Measurements from ENCODE around the gene ARMH3. TPM values are rescaled to one million over a fixed set of nuclear protein-coding genes. Genes with fewer than 3 reads are reported as not detected.
"Not testable (repeated sequence)": the region's sequence is repeated elsewhere in the genome, so short reads cannot be mapped to it uniquely, and the experiment has no call there.

The ARMH3 gene
- total RNA-seq, 1 experiment from 2014 or later: 8.1 TPM

DNA sequence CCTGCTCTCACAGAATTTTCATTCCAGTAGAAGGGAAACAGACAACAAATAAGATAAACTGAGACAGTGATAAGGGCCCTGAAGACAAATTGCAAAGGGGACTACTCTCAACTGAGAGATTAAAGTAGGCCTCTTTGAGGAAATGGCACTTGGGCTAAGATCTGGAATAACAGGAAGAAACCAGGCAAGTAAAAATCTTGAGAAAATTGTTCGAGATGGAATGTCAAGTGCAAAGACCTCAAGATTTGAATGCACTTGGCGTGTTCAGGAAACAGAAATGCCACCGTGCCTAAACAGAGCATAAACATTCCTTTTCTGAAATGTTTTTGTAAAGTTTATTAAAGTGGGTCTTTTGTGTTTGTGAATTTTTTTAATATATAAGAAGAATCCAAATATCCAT lies 10.7 kb downstream of the ARMH3 start:
- no peak for DNase-seq (ENCODE audit: low read depth)

DNA sequence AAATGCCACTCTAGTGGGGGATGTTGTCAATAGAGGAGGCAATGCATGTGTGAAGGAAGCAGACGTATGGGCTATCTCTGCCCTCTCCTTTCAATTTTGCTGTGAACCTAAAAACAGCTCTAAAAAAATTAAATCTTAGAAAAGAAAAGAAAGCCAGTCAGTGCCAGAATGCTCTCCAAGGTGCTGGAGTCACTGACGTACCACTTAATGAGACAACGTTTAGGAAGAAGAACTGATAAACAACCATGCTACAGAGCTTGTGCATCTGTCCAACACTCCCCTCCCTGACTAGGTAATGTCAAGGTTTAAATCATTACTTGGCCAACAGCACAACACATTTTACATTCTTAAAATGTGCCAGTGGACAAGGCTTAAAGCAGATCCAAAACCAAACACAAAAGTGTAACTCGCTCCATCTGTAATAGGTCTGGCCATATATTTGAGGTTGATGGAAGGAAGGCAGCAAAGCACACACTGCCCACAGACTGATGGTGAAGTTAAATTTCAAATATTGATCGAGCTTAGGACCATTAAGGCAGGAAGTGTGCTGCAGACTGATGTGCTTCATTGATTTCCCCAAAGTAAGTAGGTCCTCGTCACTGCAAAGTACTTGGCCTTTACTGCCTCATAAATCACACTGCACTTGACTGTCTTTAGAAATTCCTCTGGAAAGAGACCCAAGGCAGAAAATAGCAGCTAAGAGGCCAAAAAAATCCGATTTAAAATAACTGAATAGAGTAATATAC lies 15.5 kb downstream of the ARMH3 start:
- DNase-seq (ENCODE audit: low read depth): no peak

DNA sequence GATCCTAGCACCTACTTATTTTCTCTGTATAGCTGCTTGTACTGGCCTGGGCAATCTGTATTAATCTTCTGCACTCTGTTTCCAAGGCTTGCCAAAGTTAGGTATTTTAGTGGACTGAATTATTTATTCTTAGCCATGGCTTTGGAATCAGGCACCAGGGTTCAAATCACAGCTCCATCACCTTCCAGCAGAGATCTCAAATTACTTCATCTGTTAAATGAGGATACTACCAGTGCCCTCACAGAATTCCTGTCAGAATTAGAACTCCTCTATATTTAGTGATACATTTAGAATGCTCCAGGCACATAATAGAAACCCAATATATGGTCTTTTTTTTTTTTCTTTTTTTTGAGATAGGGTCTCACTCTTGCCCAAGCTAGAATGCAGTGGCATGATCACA lies 17.6 kb downstream of the ARMH3 start:
- no peak for DNase-seq (ENCODE audit: low read depth)

DNA sequence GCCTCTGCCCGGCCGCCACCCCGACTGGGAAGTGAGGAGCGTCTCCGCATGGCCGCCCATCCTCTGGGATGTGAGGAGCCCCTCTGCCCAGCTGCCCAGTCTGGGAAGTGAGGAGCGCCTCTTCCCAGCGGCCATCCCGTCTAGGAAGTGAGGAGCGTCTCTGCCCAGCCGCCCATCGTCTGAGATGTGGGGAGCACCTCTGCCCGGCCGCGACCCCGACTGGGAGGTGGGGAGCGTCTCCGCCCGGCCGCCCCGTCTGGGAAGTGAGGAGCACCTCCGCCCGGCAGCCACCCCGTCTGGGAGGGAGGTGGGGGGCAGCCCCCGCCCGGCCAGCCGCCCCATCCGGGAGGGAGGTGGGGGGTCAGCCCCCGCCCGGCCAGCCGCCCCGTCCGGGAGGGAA lies 20.2 kb downstream of the ARMH3 start:
- DNase-seq (ENCODE audit: low read depth): not testable (repeated sequence)

DNA sequence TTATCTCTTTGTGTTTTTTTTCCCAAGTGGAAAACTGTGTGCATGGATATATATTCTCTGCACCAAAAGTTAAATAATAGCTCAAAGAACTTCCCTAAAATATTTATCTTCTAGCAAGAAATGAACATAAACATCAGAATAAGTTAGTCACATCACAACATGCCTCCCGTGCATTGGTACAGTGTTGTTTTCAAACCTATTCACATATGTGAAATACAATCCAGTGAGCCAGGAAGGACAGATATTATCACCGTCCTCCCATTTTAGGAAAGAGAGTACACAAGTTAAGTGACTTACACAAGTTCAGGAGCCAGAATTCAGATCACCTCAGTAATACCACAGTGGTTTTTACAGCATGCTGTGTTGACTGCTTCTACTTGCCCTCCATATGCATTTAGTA lies 22.2 kb downstream of the ARMH3 start:
- no peak for DNase-seq (ENCODE audit: low read depth)

DNA sequence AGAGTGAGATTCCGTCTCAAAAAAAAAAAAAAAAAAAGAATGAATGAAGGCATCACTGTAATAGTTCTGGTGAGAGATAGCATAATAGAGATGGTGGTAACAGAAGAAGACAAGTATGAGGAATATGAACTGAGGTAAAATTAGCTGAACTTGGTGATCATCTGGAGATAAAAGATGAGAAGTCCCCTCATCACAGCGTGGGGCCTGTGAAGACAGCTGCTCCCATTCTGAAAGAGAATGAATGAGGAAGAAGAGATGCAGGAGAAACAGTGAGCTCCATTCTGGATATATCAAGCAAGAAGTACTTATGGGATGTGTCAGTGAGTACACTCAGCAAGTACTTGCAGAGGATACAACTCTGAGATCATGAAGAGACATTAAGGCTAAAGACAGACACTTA lies 28.7 kb downstream of the ARMH3 start:
- no peak for DNase-seq (ENCODE audit: low read depth)

DNA sequence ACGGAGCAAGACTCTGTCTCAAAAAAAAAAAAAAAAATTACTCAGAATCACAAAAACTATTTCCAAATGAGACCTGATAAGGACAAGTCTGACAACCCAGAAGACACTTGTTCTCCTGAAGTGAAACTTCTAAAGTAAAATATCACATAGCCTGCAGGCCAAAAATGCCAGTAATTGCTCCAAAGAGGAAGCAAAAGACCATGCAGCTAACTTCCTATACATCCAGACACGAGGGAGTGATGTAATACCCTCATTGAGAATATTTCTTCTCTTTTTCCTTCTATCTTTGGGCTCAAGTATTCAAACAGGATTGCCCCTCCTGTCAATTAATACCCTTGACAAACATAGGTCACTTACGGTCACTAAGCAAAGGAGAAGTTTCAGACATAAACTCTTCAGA lies 31.2 kb downstream of the ARMH3 start:
- DNase-seq (ENCODE audit: low read depth): no peak

DNA sequence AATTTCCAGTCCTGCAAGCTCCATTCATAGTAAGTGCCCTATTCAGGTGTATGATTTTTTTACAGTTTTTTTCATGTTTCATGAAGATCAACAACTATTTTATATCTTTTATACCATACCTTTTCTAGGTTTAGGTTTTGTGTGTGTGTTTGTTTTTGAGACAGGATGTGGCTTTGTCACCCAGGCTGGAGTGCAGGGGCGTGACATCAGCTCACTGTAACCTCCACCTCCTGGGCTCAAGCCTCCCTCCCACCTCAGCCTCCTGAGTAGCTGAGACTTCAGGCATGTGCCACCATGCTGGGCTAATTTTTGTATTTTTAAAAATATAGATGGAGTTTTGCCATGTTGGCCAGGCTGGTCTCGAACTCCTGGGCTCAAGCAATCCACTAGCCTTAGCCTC lies 35.0 kb downstream of the ARMH3 start:
- no peak for DNase-seq (ENCODE audit: low read depth)

DNA sequence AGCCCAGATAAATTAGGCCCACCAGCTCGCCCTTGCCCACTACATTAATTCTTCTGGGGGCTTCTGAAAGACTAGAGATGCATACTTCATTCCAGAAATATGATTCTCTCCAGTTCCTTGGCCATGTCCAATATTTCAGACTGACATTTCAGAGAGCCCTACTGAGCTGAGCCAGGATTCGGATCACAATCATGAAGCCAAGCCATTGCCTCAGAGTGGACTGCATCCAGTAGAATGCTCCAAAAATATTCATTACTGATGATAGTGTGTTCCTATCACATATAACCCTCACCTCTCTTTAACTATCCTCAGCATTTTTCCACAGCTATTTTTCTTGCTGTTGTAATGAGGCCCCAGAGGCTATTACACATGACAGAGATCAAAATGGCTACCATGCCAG lies 38.7 kb downstream of the ARMH3 start:
- DNase-seq (ENCODE audit: low read depth): no peak

DNA sequence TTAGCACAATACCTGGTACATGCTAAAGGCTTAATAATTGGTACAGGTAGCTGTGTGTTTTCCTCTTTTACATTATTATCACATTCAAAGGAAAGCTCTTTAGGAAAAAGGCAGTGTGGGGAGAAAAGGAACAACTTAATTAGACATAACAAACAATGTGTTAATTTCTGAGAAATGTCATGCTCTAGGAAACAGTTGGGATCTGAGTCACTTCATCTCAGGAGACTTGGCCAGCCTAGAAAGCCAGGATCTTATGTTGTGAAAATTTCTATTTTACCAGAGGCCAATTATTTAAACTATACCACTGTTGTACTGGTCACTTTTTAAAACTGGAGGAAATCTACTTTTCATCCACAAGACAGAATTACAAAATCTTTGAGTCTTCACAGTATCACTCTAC lies 39.6 kb downstream of the ARMH3 start:
- no peak for DNase-seq (ENCODE audit: low read depth)

DNA sequence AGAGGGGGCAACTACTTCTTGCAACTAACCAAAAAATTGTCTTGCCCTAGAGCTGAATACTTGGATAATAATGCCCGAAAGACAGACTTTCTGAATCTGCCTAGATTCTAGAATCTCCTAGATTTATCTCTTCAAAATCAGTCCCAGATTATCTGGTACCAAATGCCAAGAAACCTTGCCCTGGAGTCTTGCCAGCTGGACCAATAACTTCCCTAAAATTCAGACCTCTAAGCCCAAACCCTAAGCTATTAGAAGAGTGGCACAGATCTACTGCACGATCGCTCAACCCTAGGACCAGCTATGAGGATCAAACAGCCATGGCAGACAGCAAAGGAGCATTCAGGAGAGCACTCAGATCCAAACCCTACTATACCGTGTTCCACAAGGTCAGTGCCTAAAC lies 45.0 kb downstream of the ARMH3 start:
- DNase-seq (ENCODE audit: low read depth): no peak

DNA sequence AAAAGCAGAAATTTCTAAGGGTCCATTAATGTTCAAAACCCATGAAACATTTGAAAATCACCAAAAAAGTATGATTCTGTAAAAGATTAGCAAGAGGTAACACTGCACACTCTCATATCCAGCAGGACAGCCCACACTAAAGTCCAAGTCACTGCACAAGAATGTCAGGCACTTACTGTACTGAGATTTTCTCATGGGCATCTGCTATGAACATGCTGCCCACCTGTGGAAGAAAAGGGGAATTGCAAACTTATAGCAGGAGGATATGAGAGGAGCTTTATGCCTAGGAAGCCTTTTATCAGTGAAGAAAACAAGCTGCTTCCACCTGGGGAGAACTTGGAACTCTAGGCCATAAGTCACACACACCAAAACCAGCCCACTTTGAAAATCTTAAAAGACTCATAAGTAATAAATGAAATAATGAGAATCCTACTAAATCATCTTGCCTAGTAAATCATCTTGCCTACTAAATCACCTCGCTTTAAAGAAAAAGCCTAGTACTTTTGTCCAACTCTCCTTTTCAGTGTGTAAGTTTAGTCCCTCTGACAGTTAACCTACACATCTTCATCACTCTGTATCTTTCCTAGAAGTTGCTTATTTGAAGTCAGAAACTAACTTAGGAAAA lies 46.1 kb downstream of the ARMH3 start:
- peak; percentile 90 for DNase-seq (ENCODE audit: low read depth)

DNA sequence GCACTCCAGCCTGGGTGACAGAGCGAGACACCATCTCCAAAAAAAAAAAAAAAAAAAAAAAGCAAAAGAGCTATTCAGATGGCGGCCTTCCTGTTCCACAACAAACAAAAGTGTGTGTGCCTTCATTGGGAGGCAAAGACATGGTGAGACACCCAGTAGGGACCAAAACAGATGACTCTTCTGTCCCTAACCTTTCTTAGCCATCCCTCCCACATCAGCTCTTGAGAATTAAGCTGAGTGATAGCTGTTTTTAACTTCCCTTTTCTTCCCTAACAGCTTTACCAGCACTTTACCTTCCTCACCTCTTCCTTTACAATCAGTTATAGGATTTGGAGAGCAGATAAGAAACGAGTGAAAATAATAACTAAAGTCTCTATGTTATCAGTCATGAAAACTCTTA lies 48.2 kb downstream of the ARMH3 start:
- DNase-seq (ENCODE audit: low read depth): no peak

DNA sequence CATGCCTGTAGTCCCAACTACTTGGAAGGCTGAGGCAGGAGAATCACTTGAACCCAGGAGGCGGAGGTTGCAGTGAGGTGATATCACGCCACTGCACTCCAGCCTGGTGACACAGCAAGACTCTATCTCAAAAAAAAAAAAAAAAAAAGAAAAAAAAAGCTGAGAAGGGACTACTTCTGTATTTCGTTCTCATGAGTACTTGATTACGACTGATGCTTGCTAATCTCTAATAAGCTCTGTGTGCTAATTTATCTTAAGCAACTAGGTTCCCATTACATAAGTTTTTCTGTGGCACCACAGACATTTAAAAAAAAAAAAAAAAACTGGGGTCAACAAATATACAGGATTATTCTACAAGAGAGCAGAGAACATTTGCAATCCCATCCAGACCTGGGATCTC lies 48.9 kb downstream of the ARMH3 start:
- not testable (repeated sequence) for DNase-seq (ENCODE audit: low read depth)

DNA sequence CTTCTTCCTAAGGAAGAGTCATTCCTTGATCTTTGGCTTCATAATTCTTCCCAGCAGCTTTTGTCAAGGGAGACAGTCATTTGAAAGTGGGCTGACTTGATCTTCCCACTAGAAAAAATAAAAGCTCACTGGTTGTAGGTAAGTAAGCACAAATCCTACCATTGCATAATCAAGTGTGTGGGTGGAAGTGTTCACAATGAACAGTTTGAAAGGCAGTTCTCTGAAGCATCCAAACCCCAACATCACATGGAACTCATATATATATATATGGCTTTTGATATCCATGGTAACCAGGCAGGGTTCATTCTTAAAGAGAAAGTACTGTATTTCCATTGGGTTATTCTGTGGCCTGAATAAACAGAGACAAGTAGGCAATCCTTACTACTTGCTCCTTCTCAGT lies 51.6 kb downstream of the ARMH3 start:
- DNase-seq (ENCODE audit: low read depth): peak; percentile 43

DNA sequence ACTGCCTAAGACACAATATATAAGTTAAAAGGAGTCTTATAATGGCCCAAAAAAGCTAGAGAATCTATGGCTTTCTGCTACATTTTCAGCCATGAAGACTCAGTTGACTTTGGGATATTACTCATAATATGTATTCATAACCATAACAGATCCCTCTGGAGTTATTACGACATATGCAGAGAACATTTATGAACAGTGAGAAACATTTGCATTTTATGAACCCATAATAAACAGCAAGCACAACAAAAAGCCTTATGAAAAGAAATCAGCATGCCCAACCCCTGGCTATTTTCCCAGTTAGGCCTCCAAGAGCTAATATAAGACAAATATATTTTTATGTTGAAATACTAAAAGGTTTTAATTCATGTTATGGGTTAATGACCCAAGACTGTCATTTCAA lies 52.4 kb downstream of the ARMH3 start:
- peak; percentile 70 for DNase-seq (ENCODE audit: low read depth)

DNA sequence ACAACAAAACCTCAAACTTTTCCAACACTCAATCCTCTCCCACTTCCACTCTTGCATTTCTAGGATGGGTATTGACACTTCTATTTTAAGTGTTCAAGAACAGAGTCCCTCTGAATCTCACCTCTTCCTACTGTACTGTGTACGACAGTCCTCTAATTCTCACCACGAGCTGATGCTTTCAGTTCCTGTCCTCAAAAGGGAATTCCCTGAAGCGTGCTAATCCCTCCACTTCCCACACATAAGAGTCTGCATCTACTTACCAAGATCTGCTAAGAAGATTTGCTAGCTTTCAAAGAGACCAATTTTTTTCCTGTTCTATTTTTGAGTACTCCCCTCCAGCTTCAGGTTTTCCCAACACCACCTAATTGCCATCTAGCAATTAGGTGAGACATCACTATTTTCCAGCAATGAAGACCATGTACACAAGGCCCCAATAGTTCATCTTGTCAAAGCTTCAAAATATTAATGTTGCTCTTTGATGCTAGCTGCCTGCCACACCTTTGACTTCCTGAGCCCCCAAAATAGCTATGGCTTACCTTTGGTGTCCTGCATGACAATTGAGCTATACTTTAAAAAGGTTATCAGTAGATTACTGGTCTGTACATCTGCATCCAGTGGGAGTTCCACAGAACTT lies 54.4 kb downstream of the ARMH3 start:
- DNase-seq (ENCODE audit: low read depth): no peak

DNA sequence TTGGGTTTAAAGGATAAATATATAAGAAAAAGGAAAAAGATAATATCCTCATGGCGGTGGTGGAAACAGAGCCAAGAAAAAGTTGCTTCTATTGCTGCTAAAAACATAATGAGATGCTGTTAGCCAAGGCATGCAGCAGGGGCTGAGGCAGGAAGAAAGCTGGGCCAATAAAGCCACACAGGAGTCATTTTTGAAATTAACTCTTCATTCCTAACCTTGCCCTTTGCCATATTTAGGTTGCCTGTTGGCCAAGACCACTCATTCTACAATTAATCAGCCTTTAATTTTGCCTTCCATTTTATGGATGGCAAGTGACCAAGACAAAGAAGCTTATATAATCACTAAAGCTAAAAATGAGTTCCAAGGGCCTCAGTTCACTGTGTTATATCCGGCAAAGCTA lies 58.2 kb downstream of the ARMH3 start:
- no peak for DNase-seq (ENCODE audit: low read depth)

DNA sequence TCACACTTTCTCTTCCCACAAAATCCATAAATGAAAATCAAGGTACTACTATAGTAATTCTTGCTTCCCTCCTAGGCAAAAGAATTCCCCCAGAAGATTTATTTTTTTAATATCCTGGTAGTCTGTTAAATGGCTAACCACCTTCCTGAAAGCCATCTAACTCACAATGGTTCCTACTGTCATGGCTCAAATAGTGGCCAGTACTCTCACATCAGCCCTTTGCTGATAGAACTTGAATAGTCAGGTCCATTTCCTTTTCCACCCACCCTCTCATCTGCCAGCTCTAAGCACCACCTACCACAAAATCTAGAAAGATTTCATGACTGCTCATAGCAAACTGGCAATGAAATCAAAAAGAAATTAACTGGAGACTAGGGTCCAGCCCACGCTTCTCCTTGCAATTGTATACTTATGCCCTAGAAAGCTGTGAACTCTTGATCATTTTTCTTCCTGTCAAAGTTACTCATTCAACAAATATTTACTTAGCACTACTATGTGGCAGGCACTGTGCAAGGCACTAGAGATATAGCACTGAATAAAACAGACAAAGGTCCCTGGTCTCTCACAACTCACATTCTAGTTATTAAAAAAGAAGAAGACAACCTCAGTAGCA lies 60.4 kb downstream of the ARMH3 start:
- no peak for DNase-seq (ENCODE audit: low read depth)

DNA sequence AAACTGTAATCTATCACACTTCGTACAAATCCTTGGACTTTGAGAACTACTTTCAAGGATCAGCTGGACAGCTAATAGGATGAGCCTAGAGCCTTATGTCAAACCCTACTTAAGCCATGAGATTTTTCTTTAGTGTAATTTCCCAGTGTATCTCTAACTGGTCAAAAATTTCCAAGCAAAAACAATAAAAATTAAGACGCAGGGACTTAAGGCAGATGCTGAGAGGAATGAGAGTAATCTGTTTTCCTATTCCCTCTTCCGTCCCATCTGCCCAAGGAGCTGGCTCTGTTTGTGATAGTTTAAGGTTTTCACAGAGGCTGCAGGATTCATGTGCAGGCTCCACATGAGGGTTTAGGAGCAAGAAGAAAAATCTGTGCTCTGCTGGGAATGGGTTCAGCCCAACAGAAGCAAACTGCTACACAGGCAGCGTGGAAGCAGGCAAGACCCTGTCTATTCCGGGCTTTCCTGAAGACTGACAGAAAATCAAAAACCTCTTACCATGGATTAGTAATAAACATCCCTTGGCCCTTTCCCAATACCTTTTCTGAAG lies 62.2 kb downstream of the ARMH3 start:
- no peak for DNase-seq (ENCODE audit: low read depth)

DNA sequence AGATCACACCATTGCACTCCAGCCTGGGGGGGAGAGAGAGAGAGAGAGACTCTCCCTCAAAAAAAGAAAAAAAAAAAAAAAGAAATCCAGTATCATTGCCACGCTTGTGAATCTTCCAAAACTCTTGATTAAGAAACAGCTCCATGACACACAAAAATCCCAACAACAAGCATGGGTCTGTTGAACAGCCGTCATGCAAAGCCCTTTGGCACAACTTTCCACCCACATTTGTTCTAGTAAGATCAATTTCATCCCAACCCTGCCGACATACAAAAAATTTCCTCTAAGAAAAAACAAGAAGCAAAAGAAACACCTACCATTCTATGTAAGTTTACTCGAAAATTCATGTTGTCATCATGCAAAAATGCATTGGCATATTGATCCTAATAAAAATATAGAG lies 62.8 kb downstream of the ARMH3 start:
- no peak for DNase-seq (ENCODE audit: low read depth)

DNA sequence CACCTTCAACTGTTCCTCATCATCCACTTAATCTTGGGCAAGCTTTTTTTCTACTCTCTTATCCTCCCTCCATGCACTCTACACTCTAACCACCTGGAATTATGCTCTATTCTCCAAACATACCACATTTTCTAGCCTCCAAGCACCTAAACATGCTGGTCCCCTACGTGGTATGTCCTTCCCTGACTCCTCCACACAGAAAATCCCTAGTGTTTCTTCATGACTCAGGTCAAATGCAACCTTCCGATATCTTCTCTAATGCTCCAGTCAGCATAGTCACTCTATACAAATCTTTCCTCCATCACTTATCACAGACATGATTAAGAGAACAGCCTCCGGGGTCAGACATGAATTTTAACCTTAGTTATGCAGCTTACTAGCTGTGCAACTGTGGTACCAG lies 68.8 kb downstream of the ARMH3 start:
- no peak for DNase-seq (ENCODE audit: low read depth)

DNA sequence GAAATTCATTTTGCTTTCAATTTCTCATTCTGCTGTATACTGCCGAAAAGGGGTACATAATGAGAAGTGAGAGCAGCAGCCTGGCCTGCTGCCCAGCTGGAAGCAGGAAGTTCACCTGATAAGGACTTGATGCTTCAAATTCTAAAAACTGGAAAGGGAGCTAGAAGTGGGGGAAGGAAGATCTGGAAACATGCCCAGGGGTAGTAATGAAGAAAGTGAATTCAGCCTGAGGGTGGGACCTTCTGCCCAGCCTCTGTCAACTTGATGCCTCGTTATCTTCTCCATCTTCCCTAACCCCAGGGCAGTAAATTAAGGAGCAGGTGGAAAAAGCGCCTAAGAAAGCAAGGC lies 69.4 kb downstream of the ARMH3 start:
- no peak for DNase-seq (ENCODE audit: low read depth)

Data from LHCN-M2 (cell line).